HG03039 (cell line): Measurements from ENCODE around the gene ZCCHC7.
"Not testable (repeated sequence)": the region's sequence is repeated elsewhere in the genome, so short reads cannot be mapped to it uniquely, and the experiment has no call there.

Experiments
- ATAC-seq: cut with Tn5 transposase; IDR thresholded peaks from one replicate; pipeline ENCODE4 v1.9.1; 2021; ENCODE audit warnings: mild to moderate bottlenecking, moderate library complexity; ENCODE audit not compliant: unreplicated experiment

ZCCHC7 gene

DNA sequence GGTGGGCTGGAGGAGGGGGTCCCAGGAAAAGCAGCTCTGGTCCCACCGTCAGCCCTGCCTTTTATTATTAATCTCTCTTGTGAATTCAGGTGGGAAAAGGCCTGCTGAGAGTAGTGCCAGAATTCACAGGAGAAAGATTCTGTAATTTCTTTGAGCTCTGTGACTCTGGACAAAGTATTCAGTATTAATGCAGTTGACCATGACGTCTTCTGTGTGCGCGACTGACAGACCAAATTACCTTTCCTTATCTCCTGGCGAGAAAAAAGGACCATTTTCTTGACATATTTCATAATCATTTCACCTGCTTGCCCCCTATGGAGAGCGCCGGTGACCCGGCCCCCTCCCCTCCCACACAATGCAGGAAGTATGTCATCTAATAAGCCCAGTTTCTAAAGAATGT lies 275.3 kb downstream of the ZCCHC7 start:
- no peak for ATAC-seq

DNA sequence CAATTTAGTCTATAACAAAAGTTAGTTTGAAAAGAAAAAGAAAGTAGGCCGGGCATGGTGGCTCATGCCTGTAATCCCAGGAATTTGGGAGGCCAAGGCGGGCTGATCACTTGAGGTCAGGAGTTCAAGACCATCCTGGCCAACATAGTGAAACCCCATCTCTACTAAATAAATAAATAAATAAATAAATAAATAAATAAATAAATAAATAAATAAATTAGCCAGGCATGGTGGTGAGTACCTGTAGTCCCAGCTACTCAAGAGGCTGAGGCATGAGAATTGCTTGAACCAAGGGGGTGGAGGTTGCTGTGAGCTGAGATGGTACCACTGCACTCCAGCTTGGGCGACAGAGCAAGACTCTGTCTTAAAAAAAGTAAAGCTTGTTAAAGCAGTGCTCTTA lies 277.6 kb downstream of the ZCCHC7 start:
- ATAC-seq = not testable (repeated sequence)

DNA sequence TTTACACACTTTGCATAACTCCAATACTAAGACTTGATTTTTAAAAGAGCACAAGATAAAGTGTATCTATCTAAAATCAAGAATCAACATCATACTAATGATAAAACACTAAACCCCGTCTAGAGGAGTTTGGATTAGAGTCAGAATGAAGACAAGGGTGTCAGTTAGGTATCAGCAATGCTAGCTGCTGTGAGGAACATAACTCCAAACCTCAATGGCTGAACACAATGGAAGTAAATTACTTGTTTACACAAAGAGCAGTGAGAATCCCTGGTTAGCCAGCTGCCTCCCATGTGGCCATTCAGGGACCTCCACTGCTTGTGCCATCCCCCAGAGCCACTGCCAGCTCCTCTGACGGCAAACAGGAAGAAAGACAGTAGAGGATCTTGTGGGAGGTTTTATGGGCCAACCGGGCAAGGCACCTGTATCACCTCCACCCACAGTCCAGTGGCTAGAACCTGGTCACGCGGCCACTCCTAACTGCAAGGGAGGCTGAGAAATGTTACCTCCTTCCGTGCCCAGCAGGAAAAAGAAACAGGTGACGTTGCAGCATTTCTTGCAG lies 278.2 kb downstream of the ZCCHC7 start:
- no peak for ATAC-seq

DNA sequence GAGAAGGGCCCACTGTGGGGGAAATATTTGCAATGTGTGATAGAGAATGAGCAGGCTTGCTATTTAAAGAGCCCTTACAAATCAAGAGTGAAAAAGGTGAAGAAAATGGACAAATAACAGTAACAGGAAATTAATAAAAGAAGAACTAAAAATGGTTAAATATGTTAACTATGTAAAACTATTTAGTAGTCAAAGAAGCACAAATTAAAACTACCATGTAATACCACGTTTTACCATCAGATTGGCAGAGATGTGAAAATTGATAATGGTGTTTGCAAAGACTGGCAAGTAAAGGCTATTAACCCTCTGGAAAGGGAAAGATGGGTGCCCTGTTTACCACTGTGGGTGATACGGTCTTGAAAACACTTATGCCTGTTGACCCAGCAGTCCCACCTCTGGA lies 279.0 kb downstream of the ZCCHC7 start:
- no peak for ATAC-seq

DNA sequence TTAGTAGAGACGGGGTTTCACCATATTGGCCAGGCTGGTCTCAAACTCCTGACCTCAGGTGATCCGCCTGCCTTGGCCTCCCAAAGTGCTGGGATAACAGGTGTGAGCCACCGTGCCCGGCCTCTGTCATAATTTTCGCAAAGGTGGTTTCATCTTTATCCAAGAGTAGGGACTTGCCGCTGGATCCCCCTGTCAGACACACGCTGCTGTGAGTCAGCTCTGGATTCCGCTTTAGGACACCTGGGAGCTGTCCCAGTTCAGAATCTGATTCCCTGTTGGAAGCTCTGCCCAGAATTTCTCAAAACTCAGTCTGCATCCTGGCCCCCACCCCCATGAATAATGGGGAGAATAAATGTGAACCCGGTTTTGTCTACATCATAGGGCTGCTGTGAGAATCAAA lies 284.2 kb downstream of the ZCCHC7 start:
- ATAC-seq = no peak

DNA sequence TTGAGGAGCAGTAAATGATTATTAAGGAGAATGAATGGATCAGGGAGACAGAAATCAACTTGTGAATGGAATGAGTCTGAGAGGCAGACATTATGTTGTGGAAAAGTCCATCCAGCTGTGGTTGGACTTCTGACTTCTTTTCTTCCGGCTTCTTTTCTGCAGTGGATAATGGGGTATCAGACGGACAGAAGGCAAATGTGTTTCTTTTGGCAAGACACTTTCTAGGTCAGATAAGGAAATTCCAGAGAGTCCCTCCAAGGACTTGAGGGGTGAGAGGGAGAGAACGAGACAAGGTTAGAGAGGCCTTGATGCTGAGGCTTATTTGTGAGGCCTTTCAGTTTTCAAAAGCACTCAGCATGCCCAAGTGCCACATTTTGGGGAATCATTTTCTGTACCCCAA lies 285.0 kb downstream of the ZCCHC7 start:
- no peak for ATAC-seq

DNA sequence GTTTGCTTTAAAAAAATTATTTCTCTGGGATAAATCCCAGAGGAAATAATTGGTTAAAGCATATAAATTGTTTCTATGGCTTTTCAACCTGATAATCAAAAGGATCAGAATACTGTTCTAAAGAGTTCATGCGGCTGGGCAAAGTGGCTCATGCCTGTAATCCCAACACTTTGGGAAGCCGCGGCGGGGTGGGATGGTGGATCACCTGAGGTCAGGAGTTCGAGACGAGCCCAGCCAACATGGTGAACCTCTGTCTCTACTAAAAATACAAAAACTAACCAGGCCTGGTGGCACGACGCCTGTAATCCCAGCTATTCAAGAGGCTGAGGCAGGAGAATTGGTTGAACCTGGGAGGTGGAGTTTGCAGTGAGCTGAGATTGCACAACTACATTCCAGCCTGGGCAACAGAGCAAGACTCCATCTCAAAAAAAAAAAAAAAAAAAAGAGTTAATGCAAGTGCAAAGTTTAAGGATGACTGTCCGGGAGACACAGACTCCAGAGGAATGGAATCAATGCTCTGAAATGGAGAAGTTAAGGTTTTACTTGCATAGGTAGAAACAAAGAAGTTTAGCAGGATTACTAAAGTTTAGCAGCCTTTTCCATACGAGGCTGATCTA lies 285.5 kb downstream of the ZCCHC7 start:
- no peak for ATAC-seq

DNA sequence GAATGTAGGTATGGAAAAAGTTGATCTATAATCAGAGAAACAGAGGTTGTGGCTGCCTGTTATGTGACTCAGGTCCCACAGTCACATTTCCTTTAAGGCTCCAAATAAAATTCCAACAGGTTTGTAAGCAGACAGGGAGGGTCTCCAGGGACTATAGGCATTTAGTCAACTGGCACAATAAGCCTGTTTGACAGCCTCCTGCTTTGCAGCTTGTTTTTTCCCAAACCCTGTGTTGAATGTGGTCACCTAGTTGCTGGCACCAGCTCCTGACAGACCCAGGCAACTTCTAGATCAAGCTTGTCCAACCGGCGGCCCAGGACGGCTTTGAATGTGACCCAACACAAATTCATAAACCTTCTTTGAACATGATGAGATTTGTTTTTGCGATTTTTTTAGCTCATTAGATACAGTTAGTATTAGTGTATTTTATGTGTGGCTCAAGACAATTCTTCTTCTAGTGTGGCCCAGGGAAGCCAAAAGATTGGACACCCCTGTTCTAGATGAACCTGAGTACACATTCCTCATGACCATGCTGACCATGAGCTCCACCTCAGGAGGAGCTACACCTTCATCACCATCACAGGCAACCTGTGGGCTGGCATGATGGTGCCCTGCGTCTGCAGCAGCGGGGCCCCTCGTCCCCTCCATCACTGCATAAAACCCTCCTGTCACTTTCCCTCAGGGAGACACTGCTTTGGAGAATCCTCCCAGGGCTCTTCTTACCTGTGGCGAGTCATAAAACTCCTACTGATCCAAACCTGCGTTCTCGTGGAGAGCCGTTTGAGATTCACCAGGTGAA lies 286.4 kb downstream of the ZCCHC7 start:
- ATAC-seq = no peak

DNA sequence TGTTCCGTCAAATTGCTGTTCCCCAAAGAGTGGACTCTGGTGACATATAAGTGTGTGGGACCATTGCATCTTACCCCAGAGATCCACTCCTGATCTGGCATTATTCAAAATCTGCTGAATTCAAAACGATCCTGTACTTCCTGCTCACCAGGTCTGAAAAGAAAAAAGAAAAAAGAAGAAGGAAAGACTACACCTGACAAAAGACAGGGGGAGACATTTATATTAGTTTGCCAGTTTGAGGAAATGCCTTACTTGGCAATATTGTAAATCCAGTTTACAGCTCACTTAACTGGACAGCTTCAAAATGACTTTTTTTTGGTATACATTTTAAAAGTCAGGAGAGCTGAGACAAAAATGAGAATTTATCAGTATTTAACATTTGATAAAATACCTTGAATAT lies 287.1 kb downstream of the ZCCHC7 start:
- no peak for ATAC-seq
